CD1c-positive myeloid dendritic cell (primary cell): Measurements from ENCODE around the gene PKP3.
"Not testable (repeated sequence)": the region's sequence is repeated elsewhere in the genome, so short reads cannot be mapped to it uniquely, and the experiment has no call there.

Source experiments
- DNase-seq: peaks from one replicate; pipeline ENCODE4 v3.0.0-alpha.2; 2016; ENCODE audit errors: extremely low spot score

The PKP3 gene

GRCh38 chr11:396948-397548 is 3.0 kb downstream of the PKP3 start:
- DNase-seq, result peak; percentile 50

GRCh38 chr11:398826-399225 is 4.8 kb downstream of the PKP3 start:
- no peak for DNase-seq

GRCh38 chr11:399731-400211 is 5.8 kb downstream of the PKP3 start:
- no peak for DNase-seq

GRCh38 chr11:400241-400689 is 6.3 kb downstream of the PKP3 start:
- DNase-seq, result no peak

- DNase-seq, result not testable (repeated sequence)
Measured at GRCh38 chr11:401196-401595, 7.2 kb downstream of the PKP3 start.

- no peak for DNase-seq
Measured at GRCh38 chr11:403021-403760, 9.2 kb downstream of the PKP3 start.

GRCh38 chr11:403761-404431 is 9.9 kb downstream of the PKP3 start:
- no peak for DNase-seq

GRCh38 chr11:404551-405264 is 10.7 kb downstream of the PKP3 start:
- DNase-seq, result no peak

GRCh38 chr11:405323-405953 is 11.4 kb downstream of the PKP3 start:
- no peak for DNase-seq

GRCh38 chr11:405954-406795 is 12.2 kb downstream of the PKP3 start:
- DNase-seq, result no peak

GRCh38 chr11:406796-407650 is 13.0 kb downstream of the PKP3 start:
- peak; percentile 85 for DNase-seq

GRCh38 chr11:407651-408123 is 13.7 kb downstream of the PKP3 start:
- DNase-seq, result no peak

GRCh38 chr11:408154-409007 is 14.4 kb downstream of the PKP3 start:
- DNase-seq, result no peak

- DNase-seq, result no peak
Measured at GRCh38 chr11:409008-409599, 15.1 kb downstream of the PKP3 start.

GRCh38 chr11:409600-410483 is 15.8 kb downstream of the PKP3 start:
- no peak for DNase-seq

- not testable (repeated sequence) for DNase-seq
Measured at GRCh38 chr11:410711-411110, 16.7 kb downstream of the PKP3 start.

GRCh38 chr11:411520-411919 is 17.5 kb downstream of the PKP3 start:
- DNase-seq, result not testable (repeated sequence)
